Measurements from ENCODE around the gene WFS1. TPM values are rescaled to one million over a fixed set of nuclear protein-coding genes. Genes with fewer than 3 reads are reported as not detected.

WFS1 gene
- total and polyA plus RNA-seq, 2 of the 8 experiments (the other 6 are each of a cell fraction or from before 2014, with no cell fraction given), result 29.1 to 43.1 TPM

DNA sequence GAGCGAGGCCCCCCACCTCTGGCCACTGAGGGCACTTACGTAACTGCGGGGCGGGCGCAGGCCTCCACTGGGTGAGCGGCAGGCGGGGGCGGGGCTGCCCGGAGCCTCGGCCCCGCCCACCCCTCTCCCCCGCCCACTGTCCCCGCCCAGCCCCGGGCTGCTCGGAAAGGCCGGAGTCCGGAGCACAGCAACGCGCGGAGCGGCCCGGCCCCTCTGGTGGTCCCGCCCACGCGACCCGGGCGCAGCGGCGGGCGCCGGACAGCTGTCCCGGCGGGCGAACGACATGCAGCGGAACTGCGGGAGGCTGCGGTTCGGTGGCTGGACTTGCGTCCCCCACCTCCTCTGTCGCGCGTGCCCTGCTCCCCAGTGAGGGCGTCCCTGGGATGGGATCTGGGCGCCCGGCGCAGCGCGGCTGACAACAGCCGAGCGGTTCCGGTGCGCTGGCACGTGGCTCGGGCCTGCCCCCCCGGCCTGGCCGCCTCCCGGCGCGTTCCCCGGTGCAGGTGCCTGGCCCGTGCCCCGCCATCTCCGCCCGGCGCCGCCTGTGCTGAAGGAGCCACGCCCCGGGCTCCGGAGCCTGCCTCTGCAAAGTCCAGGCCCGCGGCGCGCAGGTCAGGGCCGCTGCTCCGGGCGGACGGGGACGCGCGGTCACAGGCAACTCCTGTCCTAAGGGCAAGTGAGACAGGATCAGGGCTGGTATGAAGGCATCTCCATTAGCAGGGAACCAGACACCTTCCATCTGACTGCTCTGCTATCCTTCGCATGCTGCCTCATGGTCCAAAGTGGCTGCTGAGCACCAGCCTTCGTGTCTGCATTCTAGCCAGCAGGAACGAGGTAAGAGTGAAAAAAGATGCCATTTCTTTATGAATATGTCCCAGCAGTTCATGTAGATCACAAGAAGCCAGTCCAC is 47.5 kb upstream of the WFS1 start (continued):
- TF ChIP-seq NRF1 (IDR thresholded peaks at IDR 0.05; ENCODE audit: low read depth, low read length), result no peak
